GM18873 (cell line): ENCODE data around the gene EPS8L1.

Source experiments
- ATAC-seq: cut with Tn5 transposase; IDR thresholded peaks from one replicate; pipeline ENCODE4 v1.9.1; 2021; ENCODE audit warnings: mild to moderate bottlenecking, moderate library complexity, moderate number of reproducible peaks; ENCODE audit not compliant: unreplicated experiment, low FRiP score

EPS8L1 gene

GRCh38 chr19:55112777-55113569, 37.3 kb downstream of the EPS8L1 start:
- no peak for ATAC-seq

GRCh38 chr19:55113570-55114039, 37.9 kb downstream of the EPS8L1 start:
- ATAC-seq = no peak

GRCh38 chr19:55114566-55115145, 39.0 kb downstream of the EPS8L1 start:
- ATAC-seq = no peak

GRCh38 chr19:55115446-55116065, 39.9 kb downstream of the EPS8L1 start:
- no peak for ATAC-seq

- no peak for ATAC-seq
These were observed 40.7 kb downstream of the EPS8L1 start for GRCh38 chr19:55116232-55116858.

GRCh38 chr19:55116859-55117662, 41.4 kb downstream of the EPS8L1 start, which contains the start of gene PPP1R12C:
PPP1R12C (minus strand) TSS chr19:55117637; CDS start chr19:55117543, 94 bp downstream.
- no peak for ATAC-seq

GRCh38 chr19:55117663-55118391, 42.2 kb downstream of the EPS8L1 start:
- ATAC-seq = peak; percentile 81

- no peak for ATAC-seq
These were observed 42.8 kb downstream of the EPS8L1 start for GRCh38 chr19:55118401-55118991.

- ATAC-seq = no peak
These were observed 43.4 kb downstream of the EPS8L1 start for GRCh38 chr19:55119053-55119452.

GRCh38 chr19:55131421-55131820, 55.8 kb downstream of the EPS8L1 start:
- no peak for ATAC-seq

- ATAC-seq = no peak
These were observed 56.9 kb downstream of the EPS8L1 start for GRCh38 chr19:55132453-55133129.

GRCh38 chr19:55133639-55134444, 58.2 kb downstream of the EPS8L1 start:
- no peak for ATAC-seq

- no peak for ATAC-seq
These were observed 59.1 kb downstream of the EPS8L1 start for GRCh38 chr19:55134736-55135135.

- no peak for ATAC-seq
These were observed 60.9 kb downstream of the EPS8L1 start for GRCh38 chr19:55136399-55137102.
